Islet of Langerhans (tissue), 1 donor: Measurements from ENCODE around the gene CFAP57.
"Not testable (repeated sequence)": the region's sequence is repeated elsewhere in the genome, so short reads cannot be mapped to it uniquely, and the experiment has no call there.

Source experiments
- FAIRE-seq: peaks from one replicate; lab custom pipeline; 2011; peaks lifted over from hg19 to GRCh38; lab: Jason Lieb, UNC

Gene CFAP57

GRCh38 chr1:43171876-43172526 lies at the start of gene CFAP57, which contains the start of gene EBNA1BP2:
Gene CFAP57, plus strand, starts transcription at chr1:43172330. Its CDS starts 424 bp downstream, at chr1:43172754.
Gene EBNA1BP2, minus strand, starts transcription at chr1:43172290. Its CDS starts 172 bp downstream, at chr1:43172118.
- peak; percentile 89 for FAIRE-seq

- no peak for FAIRE-seq
Measured at GRCh38 chr1:43123031-43123430, 49.1 kb upstream of the CFAP57 start.

GRCh38 chr1:43128816-43129215 lies 43.3 kb upstream of the CFAP57 start:
- no peak for FAIRE-seq

- FAIRE-seq, result no peak
Measured at GRCh38 chr1:43129426-43129825, 42.7 kb upstream of the CFAP57 start.

- FAIRE-seq, result no peak
Measured at GRCh38 chr1:43134068-43134467, 38.1 kb upstream of the CFAP57 start.

GRCh38 chr1:43134640-43135039 lies 37.5 kb upstream of the CFAP57 start:
- FAIRE-seq, result no peak

- FAIRE-seq, result no peak
Measured at GRCh38 chr1:43135857-43136781, 36.0 kb upstream of the CFAP57 start.

GRCh38 chr1:43137445-43138052 lies 34.6 kb upstream of the CFAP57 start:
- no peak for FAIRE-seq

- FAIRE-seq, result not testable (repeated sequence)
Measured at GRCh38 chr1:43139295-43139694, 32.8 kb upstream of the CFAP57 start.

GRCh38 chr1:43140010-43140409 lies 32.1 kb upstream of the CFAP57 start:
- FAIRE-seq, result no peak

GRCh38 chr1:43140583-43140982 lies 31.5 kb upstream of the CFAP57 start:
- no peak for FAIRE-seq

- no peak for FAIRE-seq
Measured at GRCh38 chr1:43143441-43143888, 28.7 kb upstream of the CFAP57 start.

- FAIRE-seq, result no peak
Measured at GRCh38 chr1:43144237-43144636, 27.9 kb upstream of the CFAP57 start.

- FAIRE-seq, result no peak
Measured at GRCh38 chr1:43147625-43148327, 24.4 kb upstream of the CFAP57 start.

GRCh38 chr1:43149889-43150288 lies 22.2 kb upstream of the CFAP57 start:
- no peak for FAIRE-seq

- no peak for FAIRE-seq
Measured at GRCh38 chr1:43152866-43153265, 19.3 kb upstream of the CFAP57 start.

GRCh38 chr1:43153443-43153842 lies 18.7 kb upstream of the CFAP57 start:
- no peak for FAIRE-seq

- FAIRE-seq, result no peak
Measured at GRCh38 chr1:43156026-43156425, 16.1 kb upstream of the CFAP57 start.

GRCh38 chr1:43165162-43165561 lies 7.0 kb upstream of the CFAP57 start:
- no peak for FAIRE-seq

GRCh38 chr1:43165765-43166164 lies 6.4 kb upstream of the CFAP57 start:
- FAIRE-seq, result no peak

GRCh38 chr1:43171312-43171875 lies 736 bp upstream of the CFAP57 start:
- no peak for FAIRE-seq

GRCh38 chr1:43172527-43172972 lies 420 bp downstream of the CFAP57 start:
- FAIRE-seq, result no peak
